DMS53 (cell line): Measurements from ENCODE around the gene CKAP2L.
"Not testable (repeated sequence)": the region's sequence is repeated elsewhere in the genome, so short reads cannot be mapped to it uniquely, and the experiment has no call there.

Experiments
- DNase-seq: peaks from one replicate; lab custom pipeline; 2025; lab: John Stamatoyannopoulos, UW

The CKAP2L gene

GRCh38 chr2:112709703-112710102, 54.7 kb downstream of the CKAP2L start:
- no peak for DNase-seq

- DNase-seq, result no peak
Measured at GRCh38 chr2:112708968-112709367, 55.4 kb downstream of the CKAP2L start.

GRCh38 chr2:112706947-112707346, 57.5 kb downstream of the CKAP2L start:
- DNase-seq, result not testable (repeated sequence)

DNA sequence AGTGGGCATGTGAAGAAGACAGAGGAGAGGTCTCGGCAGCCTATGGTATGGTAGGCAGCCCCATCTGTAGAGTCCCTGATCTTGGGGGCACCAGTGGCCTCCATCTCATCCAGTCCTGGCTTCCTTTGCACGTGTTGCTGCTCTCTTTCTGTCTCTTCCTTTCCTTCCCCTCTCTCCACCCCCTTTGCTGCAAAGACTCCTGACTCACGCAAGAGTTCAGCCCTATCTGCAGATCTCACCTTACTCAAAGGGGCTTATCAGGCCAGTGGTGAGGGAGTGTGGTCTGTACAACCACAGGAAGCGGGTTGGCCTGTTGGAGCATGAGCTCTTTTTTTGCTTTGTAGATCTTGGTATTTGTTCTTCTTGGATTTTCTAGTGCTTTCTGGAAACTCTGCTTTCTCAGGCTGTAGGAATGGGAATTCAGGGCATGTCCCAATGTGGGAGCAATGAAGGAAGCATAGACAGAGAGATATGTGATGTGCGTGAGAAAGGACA, 58.2 kb downstream of the CKAP2L start:
- no peak for DNase-seq

DNA sequence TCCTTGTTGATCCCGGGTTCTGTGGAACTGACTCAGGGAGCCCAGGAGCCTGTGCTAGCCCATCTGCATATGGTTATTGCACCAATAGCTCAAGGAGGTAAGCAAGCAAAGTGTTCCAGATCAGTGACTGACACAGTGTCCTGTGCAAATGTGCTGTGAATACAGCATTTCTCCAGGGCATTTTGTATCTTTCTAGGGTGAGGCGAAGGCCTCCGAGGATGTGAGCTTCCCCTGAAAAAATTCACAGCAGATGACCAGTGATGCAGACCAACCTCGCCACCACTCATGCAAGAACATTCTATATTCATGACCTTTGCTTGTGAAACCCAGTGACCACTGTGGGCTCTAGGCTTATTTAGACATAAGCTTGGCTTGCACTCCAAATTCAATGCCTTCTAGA, 58.8 kb downstream of the CKAP2L start:
- DNase-seq, result no peak

DNA sequence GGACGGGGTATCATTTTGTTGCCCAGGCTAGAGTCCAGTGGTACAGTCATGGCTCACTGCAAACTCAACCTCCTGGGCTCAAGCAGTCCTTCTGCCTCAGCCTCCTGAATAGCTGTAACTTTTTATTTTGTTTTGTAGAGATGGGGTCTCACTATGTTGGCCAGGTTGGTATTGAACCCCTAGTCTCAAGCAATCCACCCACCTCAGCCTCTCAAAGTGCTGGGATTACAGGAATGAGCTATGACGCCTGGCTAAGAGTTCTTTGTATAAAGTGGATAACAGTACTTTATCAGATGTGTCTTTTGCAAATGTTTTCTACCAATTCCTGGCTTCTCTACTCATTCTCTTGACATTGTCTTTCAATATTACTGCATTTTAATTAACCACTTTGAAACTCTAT, 60.7 kb downstream of the CKAP2L start:
- DNase-seq, result no peak

- DNase-seq, result no peak
Measured at GRCh38 chr2:112701052-112701451, 63.4 kb downstream of the CKAP2L start.

DNA sequence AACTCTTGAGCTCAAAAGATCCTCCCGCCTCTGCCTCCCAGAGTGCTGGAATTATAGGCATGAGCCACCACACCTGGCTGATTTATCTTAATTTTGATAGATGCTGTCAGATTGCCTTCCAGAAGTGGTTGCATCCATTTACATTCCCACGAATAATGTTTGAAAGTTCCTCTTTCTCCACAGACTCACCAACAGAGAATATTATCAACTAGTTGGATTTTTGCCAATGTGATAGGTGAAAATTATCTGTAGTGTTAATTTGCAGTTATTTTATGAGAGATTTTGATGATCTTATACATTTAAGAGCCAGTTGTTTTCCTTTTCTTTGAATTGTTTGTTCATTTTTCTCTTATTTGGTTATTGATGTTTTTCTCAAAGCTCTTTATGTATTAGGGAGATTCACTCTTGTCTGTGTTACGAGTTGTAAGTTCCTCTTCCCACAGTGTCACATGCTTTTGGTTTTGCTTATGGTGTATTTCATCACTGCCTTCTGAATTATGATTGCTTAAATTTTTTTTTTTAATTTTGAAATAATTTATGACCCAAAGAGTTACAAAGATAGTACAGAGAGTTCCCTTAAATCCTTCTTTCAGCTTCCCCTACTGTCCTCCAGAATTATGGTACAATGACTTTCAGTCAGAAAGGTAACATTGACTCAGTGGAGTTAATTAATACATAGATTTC, 64.3 kb downstream of the CKAP2L start:
- no peak for DNase-seq

DNA sequence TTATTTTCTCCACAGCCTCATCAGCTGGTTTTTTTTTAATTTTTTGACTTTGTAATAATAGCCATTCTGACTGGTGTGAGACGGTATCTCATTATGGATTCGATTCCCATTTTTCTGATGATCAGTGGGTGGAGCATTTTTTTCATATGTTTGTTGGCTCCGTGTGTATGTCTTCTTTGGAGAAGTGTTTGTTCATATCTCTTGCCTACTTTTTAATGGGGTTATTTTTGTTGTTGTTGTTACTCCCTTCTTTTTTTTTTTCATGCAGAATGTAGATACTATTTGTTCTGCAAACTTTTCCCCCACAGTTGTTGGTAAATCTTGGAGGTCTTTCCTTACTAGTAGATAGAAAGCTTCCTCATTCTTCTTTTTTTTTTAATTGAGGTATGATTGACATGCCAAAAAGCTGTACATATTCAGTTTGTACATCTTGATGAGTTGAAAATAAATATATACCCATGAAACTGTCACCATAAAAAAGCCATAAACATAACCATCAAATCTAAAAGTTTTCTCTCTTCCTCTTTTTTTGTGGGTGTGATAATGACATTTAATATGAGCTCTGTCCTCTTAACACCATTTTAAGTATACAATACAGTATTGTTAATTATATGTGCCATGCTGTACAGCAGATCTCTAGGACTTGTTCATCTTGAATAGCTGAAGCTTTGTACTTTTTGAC, 65.4 kb downstream of the CKAP2L start:
- DNase-seq, result no peak

GRCh38 chr2:112694182-112694581, 70.2 kb downstream of the CKAP2L start:
- DNase-seq, result no peak

GRCh38 chr2:112693596-112693995, 70.8 kb downstream of the CKAP2L start:
- no peak for DNase-seq

DNA sequence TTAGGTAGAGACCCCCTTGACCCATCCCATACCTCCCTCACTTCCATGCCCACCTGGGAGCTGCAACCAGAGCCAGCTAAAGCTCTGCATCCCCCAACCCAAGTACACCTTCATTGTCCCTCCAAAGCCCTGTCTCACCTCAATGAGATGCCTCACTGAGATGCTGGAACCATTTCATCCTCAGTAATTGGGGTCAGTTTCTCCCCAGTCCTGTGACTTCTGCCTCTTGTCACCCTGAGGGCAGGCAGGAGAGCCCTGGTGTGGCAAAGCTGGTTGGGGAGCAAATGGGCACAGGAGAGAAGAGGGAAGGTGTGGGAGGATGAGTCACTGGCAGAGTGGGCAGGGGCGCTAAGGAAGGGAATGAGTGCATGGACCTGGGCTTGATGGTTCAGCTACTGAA, 71.5 kb downstream of the CKAP2L start:
- DNase-seq, result peak; percentile 69

DNA sequence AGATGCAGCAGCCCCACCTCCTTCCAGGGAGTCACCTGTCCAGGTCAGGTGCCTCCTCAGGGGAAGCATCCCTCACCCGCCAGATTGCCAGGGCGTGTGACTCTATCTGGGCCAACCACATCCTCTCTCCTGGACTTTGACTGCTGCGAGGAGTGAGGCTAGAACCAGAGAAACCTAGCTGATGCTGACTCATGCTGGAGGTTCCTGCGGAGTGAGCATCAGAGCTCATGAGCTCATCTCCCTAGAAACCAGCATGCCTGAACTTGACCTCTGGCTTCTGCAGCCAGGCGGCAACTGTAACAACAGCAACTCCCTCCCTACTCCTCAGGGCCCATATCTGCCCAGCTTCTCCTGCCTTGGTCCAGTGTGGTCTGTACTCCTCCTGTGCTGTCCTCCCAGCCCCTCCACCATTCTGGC, 71.9 kb downstream of the CKAP2L start:
- peak; percentile 100 for DNase-seq

GRCh38 chr2:112691881-112692281, 72.5 kb downstream of the CKAP2L start:
- no peak for DNase-seq

DNA sequence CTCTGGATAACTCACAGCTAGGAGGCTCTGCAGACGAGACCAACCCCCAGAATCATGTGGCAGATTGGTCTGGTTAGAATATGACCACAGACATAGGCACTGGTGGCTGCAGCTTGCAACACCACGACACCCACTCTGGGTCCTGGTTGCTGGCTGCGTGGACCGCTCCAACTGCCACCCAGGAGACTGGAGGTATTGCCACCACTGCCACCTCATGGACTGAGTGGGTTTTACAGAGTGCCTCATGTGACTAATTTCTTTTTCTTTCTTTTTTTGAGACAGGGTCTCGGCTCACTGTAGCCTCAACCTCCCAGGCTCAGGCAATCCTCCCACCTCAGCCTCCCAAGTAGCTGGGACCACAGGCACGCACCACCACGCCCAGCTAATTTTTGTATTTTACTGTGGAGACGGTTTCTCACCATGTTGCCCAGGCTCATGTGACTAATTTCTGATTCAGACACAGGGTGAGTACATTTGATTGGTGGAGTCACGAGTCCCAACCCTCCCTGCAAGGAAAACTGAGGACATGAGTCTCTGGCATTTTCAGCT, 73.5 kb downstream of the CKAP2L start:
- DNase-seq, result peak; percentile 85

DNA sequence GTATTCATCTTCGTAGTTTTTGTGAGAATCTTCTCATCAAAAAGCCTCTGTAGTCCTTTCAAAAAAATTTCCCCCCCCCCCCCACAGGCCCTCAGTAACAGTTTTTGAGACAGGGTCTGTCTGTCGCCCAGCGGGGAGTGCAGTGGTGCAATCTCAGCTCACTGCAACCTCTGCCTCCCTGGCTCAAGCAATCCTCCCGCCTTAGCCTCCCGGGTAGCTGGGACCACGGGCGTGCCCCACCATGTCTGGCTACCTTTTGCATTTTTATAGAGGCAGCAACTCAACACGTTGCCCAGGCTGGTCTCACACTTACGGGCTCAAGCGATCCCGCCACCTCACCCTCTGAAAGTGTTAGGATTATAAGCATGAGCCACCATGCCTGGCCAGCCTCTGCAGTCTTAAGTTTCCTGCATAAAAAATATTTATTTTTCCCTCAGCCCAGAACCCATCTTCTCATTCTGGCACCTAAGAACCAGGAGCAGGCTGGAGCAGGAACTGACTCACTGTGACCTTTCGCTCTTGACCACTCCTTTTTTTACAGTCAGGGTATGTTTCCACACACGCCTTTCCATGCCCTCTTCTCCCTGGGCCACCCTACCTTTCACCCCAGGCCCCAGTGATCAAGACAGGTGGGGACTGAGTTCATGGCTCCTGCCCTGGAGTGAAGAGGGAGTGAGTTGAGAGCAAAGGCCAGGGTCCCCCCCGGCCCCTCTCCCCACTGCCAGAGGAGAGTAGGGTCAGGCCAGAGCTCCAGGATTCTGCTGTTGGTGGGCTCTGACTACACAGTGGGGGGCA, 76.1 kb downstream of the CKAP2L start:
- no peak for DNase-seq

- DNase-seq, result no peak
Measured at GRCh38 chr2:112687522-112687921, 76.9 kb downstream of the CKAP2L start.
